ENCODE measurements around the gene KLF16.

Gene KLF16

GRCh38 chr19:1868971-1869370, 5.6 kb upstream of the KLF16 start:
- no peak for DNase-seq (ENCODE audit: low read depth, low spot score)

- DNase-seq (ENCODE audit: low read depth, low spot score): no peak
These were observed 4.0 kb upstream of the KLF16 start for GRCh38 chr19:1867349-1867724.

GRCh38 chr19:1866693-1867348, 3.4 kb upstream of the KLF16 start:
- DNase-seq (ENCODE audit: low read depth, low spot score): no peak

- no peak for DNase-seq (ENCODE audit: low read depth, low spot score)
These were observed 2.0 kb upstream of the KLF16 start for GRCh38 chr19:1865172-1866010.

- no peak for DNase-seq (ENCODE audit: low read depth, low spot score)
These were observed 1.2 kb upstream of the KLF16 start for GRCh38 chr19:1864480-1865171.

- DNase-seq (ENCODE audit: low read depth, low spot score): peak; percentile 76
These were observed 480 bp upstream of the KLF16 start for GRCh38 chr19:1863638-1864479.

- no peak for DNase-seq (ENCODE audit: low read depth, low spot score)
These were observed 703 bp downstream of the KLF16 start for GRCh38 chr19:1862424-1863327.

GRCh38 chr19:1862068-1862423, 1.3 kb downstream of the KLF16 start:
- DNase-seq (ENCODE audit: low read depth, low spot score): no peak

- DNase-seq (ENCODE audit: low read depth, low spot score): no peak
These were observed 1.8 kb downstream of the KLF16 start for GRCh38 chr19:1861599-1862031.

GRCh38 chr19:1860821-1861598, 2.4 kb downstream of the KLF16 start:
- DNase-seq (ENCODE audit: low read depth, low spot score): no peak

- DNase-seq (ENCODE audit: low read depth, low spot score): no peak
These were observed 3.2 kb downstream of the KLF16 start for GRCh38 chr19:1860042-1860775.

- DNase-seq (ENCODE audit: low read depth, low spot score): no peak
These were observed 4.0 kb downstream of the KLF16 start for GRCh38 chr19:1859331-1859781.

- no peak for DNase-seq (ENCODE audit: low read depth, low spot score)
These were observed 4.8 kb downstream of the KLF16 start for GRCh38 chr19:1858412-1859081.

GRCh38 chr19:1857648-1858326, 5.6 kb downstream of the KLF16 start:
- no peak for DNase-seq (ENCODE audit: low read depth, low spot score)

GRCh38 chr19:1856698-1857603, 6.4 kb downstream of the KLF16 start:
- DNase-seq (ENCODE audit: low read depth, low spot score): no peak

- no peak for DNase-seq (ENCODE audit: low read depth, low spot score)
These were observed 7.1 kb downstream of the KLF16 start for GRCh38 chr19:1856345-1856697.

- no peak for DNase-seq (ENCODE audit: low read depth, low spot score)
These were observed 7.5 kb downstream of the KLF16 start for GRCh38 chr19:1855828-1856255.

Data from brain pericyte (primary cell).